HCT116 (cell line): ENCODE results near the gene SPATS2L. TPM values are rescaled to one million over a fixed set of nuclear protein-coding genes. Genes with fewer than 3 reads are reported as not detected.

Experiments used
- ATAC-seq: fragments of 200-7000 bp; cut with Tn5 transposase; 2 replicates; pipeline ENCODE4 v1.9.1; 2020; ENCODE audit warnings: mild to moderate bottlenecking, moderate library complexity
- BruUV-seq: library from RNA; stranded (reverse); fragments of 400-500 nt; replicated peaks from 2 replicates; lab custom pipeline; 2021; lab: Mats Ljungman, UMichigan
- CTCF ChIA-PET: fragments of 300-600 bp; sonication (Branson Sonifier 250); formaldehyde crosslinking; loops from one replicate; lab custom pipeline; 2021; ENCODE audit warnings: antibody characterized with exemption; lab: Charles Lee
- POLR2A ChIA-PET: fragments of 300-600, 350-600 bp; sonication (Branson Sonifier 250); formaldehyde crosslinking; loops from one replicate; lab custom pipeline; 2021; ENCODE audit warnings: antibody characterized with exemption; lab: Charles Lee
- RAD21 ChIA-PET, 2 experiments: fragments of 300-600 bp; sonication (Branson Sonifier 250); formaldehyde crosslinking; loops; one replicate each; lab custom pipeline; 2023; ENCODE audit warnings: low total read pairs in 2 of 2; ENCODE audit not compliant: uncharacterized antibody in 2 of 2, unreplicated experiment in 2 of 2, low non-redundant PET in 1 of 2; lab: Charles Lee
- DNase-seq: peaks from one replicate; pipeline ENCODE4 v3.0.0-alpha.2; 2010; ENCODE audit warnings: low read depth, low spot score
- H2AFZ ChIP-seq: fragments of 200-600 bp; shearing (Covaris generic), sonication (generic); 2 replicates; pipeline ENCODE4 v1.6.1; 2017; ENCODE audit warnings: low read depth, mixed run types, mixed read lengths, antibody characterized with exemption, low read length; ENCODE audit not compliant: poor library complexity, severe bottlenecking
- H3K27ac ChIP-seq: 2 replicates; pipeline ENCODE4 v1.5.1; 2012; ENCODE audit warnings: low read depth, low read length
- H3K27me3 ChIP-seq: fragments of 200-600 bp; sonication (generic); 2 replicates; pipeline ENCODE4 v1.6.1; 2016; ENCODE audit warnings: mixed run types, low read length, mixed read lengths; ENCODE audit not compliant: insufficient read depth
- H3K36me3 ChIP-seq, 2 experiments: fragments of 200-500 bp in 1 of 2; fragments of 200-600 bp in 1 of 2; sonication (Bioruptor generic) in 1 of 2; sonication (generic) in 1 of 2; 2 replicates each; pipeline versions ENCODE4 v1.5.1 to v1.6.1; 2014 to 2016; ENCODE audit warnings: low read length in 2 of 2, inconsistent platforms in 1 of 2, mixed read lengths in 1 of 2, mixed run types in 1 of 2; ENCODE audit not compliant: insufficient read depth in 2 of 2, control insufficient read depth in 1 of 2
- H3K4me1 ChIP-seq, 2 experiments: fragments of 200-600 bp in 1 of 2; sonication (generic) in 1 of 2; 2 replicates each; pipeline versions ENCODE4 v1.5.1 to v1.6.1; 2012 to 2017; ENCODE audit warnings: low read length in 2 of 2, inconsistent platforms in 1 of 2, mild to moderate bottlenecking in 1 of 2, mixed read lengths in 1 of 2, mixed run types in 1 of 2, moderate library complexity in 1 of 2; ENCODE audit not compliant: insufficient read depth in 2 of 2, control insufficient read depth in 1 of 2
- H3K4me2 ChIP-seq: fragments of 200-600 bp; sonication (generic); 2 replicates; pipeline ENCODE4 v1.6.1; 2017; ENCODE audit warnings: mixed run types, low read length, mixed read lengths
- H3K4me3 ChIP-seq, 2 experiments: fragments of 200-600 bp in 1 of 2; sonication (generic) in 1 of 2; replicated peaks in 1 of 2; 2 replicates each; pipeline ENCODE4 v1.5.1; 2011 to 2016; ENCODE audit warnings: low read length in 2 of 2, control low read depth in 1 of 2, low read depth in 1 of 2, mild to moderate bottlenecking in 1 of 2, mixed read lengths in 1 of 2, mixed run types in 1 of 2
- H3K79me2 ChIP-seq: fragments of 200-600 bp; sonication (generic); 2 replicates; pipeline ENCODE4 v1.6.1; 2017; ENCODE audit warnings: mild to moderate bottlenecking, mixed run types, low read length, moderate library complexity, mixed read lengths; ENCODE audit not compliant: insufficient read depth
- H3K9ac ChIP-seq: fragments of 200-600 bp; sonication (generic); 2 replicates; pipeline ENCODE4 v1.6.1; 2016; ENCODE audit warnings: low read length, mixed read lengths
- H3K9me2 ChIP-seq: fragments of 200-600 bp; sonication (generic), shearing (Covaris generic); 2 replicates; pipeline ENCODE4 v1.6.1; 2017; ENCODE audit warnings: mixed run types, mild to moderate bottlenecking, moderate library complexity; ENCODE audit not compliant: insufficient read depth
- H3K9me3 ChIP-seq, 2 experiments: fragments of 200-500 bp in 1 of 2; fragments of 200-600 bp in 1 of 2; sonication (Bioruptor generic) in 1 of 2; sonication (generic) in 1 of 2; 2 replicates each; pipeline ENCODE4 v1.6.1; 2014 to 2017; ENCODE audit warnings: low read length in 2 of 2, mixed read lengths in 2 of 2, inconsistent platforms in 1 of 2, low read depth in 1 of 2, mild to moderate bottlenecking in 1 of 2, mixed run types in 1 of 2, moderate library complexity in 1 of 2; ENCODE audit not compliant: control insufficient read depth in 1 of 2, insufficient read depth in 1 of 2
- H4K20me1 ChIP-seq: fragments of 200-600 bp; sonication (generic), shearing (Covaris generic); 2 replicates; pipeline ENCODE4 v1.6.1; 2017; ENCODE audit warnings: mixed run types, mild to moderate bottlenecking, moderate library complexity; ENCODE audit not compliant: insufficient read depth
- CEBPB ChIP-seq: IDR thresholded peaks from 2 replicates; pipeline ENCODE4 v1.6.1; 2012; ENCODE audit warnings: low read depth
- CTCF ChIP-seq, 3 experiments: fragments of 200-600 bp in 1 of 3; sonication (generic) in 1 of 3; IDR thresholded peaks in 2 of 3; conservative IDR thresholded peaks in 1 of 3; 2 replicates each; pipeline ENCODE4 v1.5.1; 2012 to 2017; ENCODE audit warnings: low read depth in 2 of 3, low read length in 2 of 3, antibody characterized with exemption in 1 of 3, borderline replicate concordance in 1 of 3, control low read depth in 1 of 3, mild to moderate bottlenecking in 1 of 3, mixed read lengths in 1 of 3, mixed run types in 1 of 3, moderate library complexity in 1 of 3; ENCODE audit not compliant: insufficient read depth in 1 of 3
- EGR1 ChIP-seq: IDR thresholded peaks from 2 replicates; pipeline ENCODE4 v1.6.1; 2012; ENCODE audit warnings: low read depth
- ELF1 ChIP-seq: IDR thresholded peaks from 2 replicates; pipeline ENCODE4 v1.6.1; 2012; ENCODE audit warnings: low read depth, borderline replicate concordance
- EZH2 ChIP-seq: fragments of 200-600 bp; sonication (generic); IDR thresholded peaks from 2 replicates; pipeline ENCODE4 v1.6.1; 2017; ENCODE audit warnings: antibody characterized with exemption, mixed run types
- FOSL1 ChIP-seq: IDR thresholded peaks from 2 replicates; pipeline ENCODE4 v1.6.1; 2012; ENCODE audit warnings: low read depth
- JUND ChIP-seq: IDR thresholded peaks from 2 replicates; pipeline ENCODE4 v1.6.1; 2012
- POLR2A ChIP-seq: IDR thresholded peaks from 2 replicates; pipeline ENCODE4 v1.7.0; 2011; ENCODE audit warnings: borderline replicate concordance; ENCODE audit not compliant: insufficient read depth, insufficient read length; ENCODE audit errors: extremely low read depth
- POLR2AphosphoS5 ChIP-seq: IDR thresholded peaks from 2 replicates; pipeline ENCODE4 v1.6.1; 2011; ENCODE audit warnings: mild to moderate bottlenecking, low read depth, low read length, moderate library complexity
- RAD21 ChIP-seq: IDR thresholded peaks from 2 replicates; pipeline ENCODE4 v1.6.1; 2012; ENCODE audit warnings: low read depth, mild to moderate bottlenecking
- SIN3A ChIP-seq: IDR thresholded peaks from 2 replicates; pipeline ENCODE4 v1.6.1; 2012; ENCODE audit warnings: low read depth
- SRF ChIP-seq: IDR thresholded peaks from 2 replicates; pipeline ENCODE4 v1.6.1; 2012; ENCODE audit warnings: low read depth
- TCF7L2 ChIP-seq: IDR thresholded peaks from 2 replicates; pipeline ENCODE4 v1.7.0; 2011; ENCODE audit warnings: borderline replicate concordance, inconsistent platforms; ENCODE audit not compliant: insufficient read depth, insufficient read length; ENCODE audit errors: extremely low read depth
- YY1 ChIP-seq: IDR thresholded peaks from 2 replicates; pipeline ENCODE4 v1.6.1; 2011; ENCODE audit warnings: low read length, low read depth, moderate library complexity, mild to moderate bottlenecking; ENCODE audit not compliant: insufficient replicate concordance; ENCODE audit errors: extremely low read depth
- ZBTB33 ChIP-seq: IDR thresholded peaks from 2 replicates; pipeline ENCODE4 v1.6.1; 2011; ENCODE audit warnings: mild to moderate bottlenecking, low read length, moderate library complexity; ENCODE audit not compliant: insufficient replicate concordance; ENCODE audit errors: extremely low read depth
- ZFX ChIP-seq: fragments of 450-650 bp; IDR thresholded peaks from 2 replicates; pipeline ENCODE4 v1.6.1; 2017
- ZNF274 ChIP-seq: fragments of 200-500 bp; sonication (Bioruptor generic); IDR thresholded peaks from 2 replicates; pipeline ENCODE4 v1.6.1; 2014; ENCODE audit warnings: mild to moderate bottlenecking, low read depth, low read length, inconsistent platforms
- intact Hi-C: fragments of 100-400 bp; cut with micrococcal nuclease; formaldehyde crosslinking; loops from 2 replicates; pipeline ENCODE4 v1.10.0; 2022
- total RNA-seq: library from RNA; stranded (reverse); gene quantifications from one replicate; pipeline ENCODE4 v1.2.1, GENCODE V29; 2021; ENCODE audit not compliant: unreplicated experiment
- TF ChIP-seq, protein P1 (sequence below): IDR thresholded peaks from 2 replicates; pipeline ENCODE4 v1.6.1; 2012; ENCODE audit warnings: low read depth
- TF ChIP-seq, protein P2 (sequence below): IDR thresholded peaks from 2 replicates; pipeline ENCODE4 v1.6.1; 2012

SPATS2L gene
- total RNA-seq, 1 experiment from 2014 or later = 87.1 TPM

DNA sequence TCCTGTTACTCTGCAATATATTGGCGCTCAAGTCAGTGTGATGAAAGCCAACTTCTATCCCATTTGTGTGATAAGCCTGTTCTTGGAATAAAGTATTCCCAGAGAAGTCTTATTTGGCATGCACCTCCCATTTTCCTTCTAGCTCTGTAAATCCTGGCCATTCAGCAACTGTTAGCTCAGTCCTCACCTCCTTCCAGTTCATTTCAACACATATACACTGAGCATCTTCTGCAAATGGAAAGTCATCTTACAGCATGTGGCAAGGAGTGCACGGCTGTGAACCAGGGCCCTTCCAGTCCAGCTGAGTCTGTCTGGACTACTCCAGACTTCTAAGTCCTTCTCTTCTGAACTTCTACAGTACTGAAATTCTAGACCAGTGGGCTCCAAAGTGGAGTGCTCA lies 53.1 kb downstream of the SPATS2L start (continued):
- TF ChIP-seq, protein P1, sequence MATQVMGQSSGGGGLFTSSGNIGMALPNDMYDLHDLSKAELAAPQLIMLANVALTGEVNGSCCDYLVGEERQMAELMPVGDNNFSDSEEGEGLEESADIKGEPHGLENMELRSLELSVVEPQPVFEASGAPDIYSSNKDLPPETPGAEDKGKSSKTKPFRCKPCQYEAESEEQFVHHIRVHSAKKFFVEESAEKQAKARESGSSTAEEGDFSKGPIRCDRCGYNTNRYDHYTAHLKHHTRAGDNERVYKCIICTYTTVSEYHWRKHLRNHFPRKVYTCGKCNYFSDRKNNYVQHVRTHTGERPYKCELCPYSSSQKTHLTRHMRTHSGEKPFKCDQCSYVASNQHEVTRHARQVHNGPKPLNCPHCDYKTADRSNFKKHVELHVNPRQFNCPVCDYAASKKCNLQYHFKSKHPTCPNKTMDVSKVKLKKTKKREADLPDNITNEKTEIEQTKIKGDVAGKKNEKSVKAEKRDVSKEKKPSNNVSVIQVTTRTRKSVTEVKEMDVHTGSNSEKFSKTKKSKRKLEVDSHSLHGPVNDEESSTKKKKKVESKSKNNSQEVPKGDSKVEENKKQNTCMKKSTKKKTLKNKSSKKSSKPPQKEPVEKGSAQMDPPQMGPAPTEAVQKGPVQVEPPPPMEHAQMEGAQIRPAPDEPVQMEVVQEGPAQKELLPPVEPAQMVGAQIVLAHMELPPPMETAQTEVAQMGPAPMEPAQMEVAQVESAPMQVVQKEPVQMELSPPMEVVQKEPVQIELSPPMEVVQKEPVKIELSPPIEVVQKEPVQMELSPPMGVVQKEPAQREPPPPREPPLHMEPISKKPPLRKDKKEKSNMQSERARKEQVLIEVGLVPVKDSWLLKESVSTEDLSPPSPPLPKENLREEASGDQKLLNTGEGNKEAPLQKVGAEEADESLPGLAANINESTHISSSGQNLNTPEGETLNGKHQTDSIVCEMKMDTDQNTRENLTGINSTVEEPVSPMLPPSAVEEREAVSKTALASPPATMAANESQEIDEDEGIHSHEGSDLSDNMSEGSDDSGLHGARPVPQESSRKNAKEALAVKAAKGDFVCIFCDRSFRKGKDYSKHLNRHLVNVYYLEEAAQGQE = no peak
- TF ChIP-seq EGR1 (no peak), SIN3A (no peak)

- Histone ChIP-seq H3K79me2 (peaks cover 35% of the 10 kb centered on the region), H3K27me3 (no peaks in the 10 kb centered on the region), H3K4me3 (no peak overlapping the region), H3K9me2 (no peaks in the 10 kb centered on the region), H3K9me3 (no peaks in the 10 kb centered on the region), H3K27ac (no peak overlapping the region), H3K9ac (no peak overlapping the region), H4K20me1 (no peaks in the 10 kb centered on the region), H3K36me3 (no peaks in the 10 kb centered on the region), H3K4me2 (no peak overlapping the region), H2AFZ (no peak overlapping the region), H3K4me1 (no peaks in the 10 kb centered on the region; a peak in 1 of 4 replicates)
- no peak for TF ChIP-seq FOSL1
- TF ChIP-seq, protein P2, sequence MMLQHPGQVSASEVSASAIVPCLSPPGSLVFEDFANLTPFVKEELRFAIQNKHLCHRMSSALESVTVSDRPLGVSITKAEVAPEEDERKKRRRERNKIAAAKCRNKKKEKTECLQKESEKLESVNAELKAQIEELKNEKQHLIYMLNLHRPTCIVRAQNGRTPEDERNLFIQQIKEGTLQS = no peak
- TF ChIP-seq CTCF (IDR thresholded peaks at IDR 0.05 in 2 of 3, conservative IDR thresholded peaks at IDR 0.05 in 1 of 3; ENCODE audit: borderline replicate concordance in 1 of 3, insufficient read depth in 1 of 3, low read depth in 2 of 3, low read length in 2 of 3) = no peak
- TF ChIP-seq ZNF274 = no peak
- TF ChIP-seq ZBTB33 = no peak
- no peak for TF ChIP-seq EZH2
- TF ChIP-seq SRF = no peak
- TF ChIP-seq RAD21 = no peak
- no peak for TF ChIP-seq ELF1
- no peak for TF ChIP-seq JUND
- no peak for TF ChIP-seq TCF7L2
- TF ChIP-seq YY1 = no peak
- no peak for TF ChIP-seq ZFX
- TF ChIP-seq POLR2AphosphoS5 = no peak
- no peak for TF ChIP-seq CEBPB
- TF ChIP-seq POLR2A = no peak
- intact Hi-C loops = no loop called here
- ChIA-PET CTCF (no interaction called here), POLR2A (no interaction called here), RAD21 (no interaction called here)
- DNase-seq = no peak
- no TSS peak for BruUV-seq
- no peak for ATAC-seq
Measured at GRCh38 chr2:200360364-200360763, 53.9 kb downstream of the SPATS2L start.
